ENCODE measurements around the gene TMEM201. TPM values are rescaled to one million over a fixed set of nuclear protein-coding genes. Genes with fewer than 3 reads are reported as not detected.

Gene TMEM201
- total RNA-seq, 3 donors from 2014 or later (not counting 1 experiment from before 2014, with no cell fraction given) = 7.3 to 10.2 (median 8.8) TPM

DNA sequence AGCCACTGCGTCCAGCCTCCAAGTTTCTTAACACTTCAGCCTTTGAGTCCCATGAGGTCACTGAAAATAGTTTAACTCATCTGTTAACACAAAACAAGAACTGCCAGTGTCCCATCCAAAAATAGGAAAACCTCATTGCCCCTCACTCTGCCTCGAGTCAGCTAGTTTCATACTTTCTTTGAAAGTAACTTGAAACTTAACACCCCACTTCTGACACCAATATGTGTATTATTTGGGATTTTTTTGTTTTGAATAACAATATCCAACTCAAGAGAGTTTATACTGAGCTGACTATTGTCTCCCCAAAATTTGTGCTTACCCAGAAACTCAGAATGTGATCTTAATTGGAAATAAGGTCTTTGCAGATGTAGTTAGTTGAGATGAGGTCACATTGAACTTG is 45.9 kb downstream of the TMEM201 start:
- H3K27me3 Mint-ChIP-seq (ENCODE audit: low read depth in 2 of 2) = no peaks in the 10 kb centered on the region
- no peak overlapping the region for H3K27ac ChIP-seq (ENCODE audit: low read length)
- H3K4me3 ChIP-seq (ENCODE audit: low read length) = no peak overlapping the region
- H3K9me3 Mint-ChIP-seq = no peaks in the 10 kb centered on the region
- no peaks in the 10 kb centered on the region for H3K36me3 Mint-ChIP-seq
- peaks cover 10% of the 10 kb centered on the region for H3K36me3 ChIP-seq (ENCODE audit: control insufficient read depth, insufficient read depth, low read length)
- ATAC-seq (no peak), DNase-seq (no peak)
- intact Hi-C loops (cut with micrococcal nuclease) = no loop called here
- no peak overlapping the region for H3K4me3 Mint-ChIP-seq
- no peaks in the 10 kb centered on the region for H3K9me3 ChIP-seq (ENCODE audit: control insufficient read depth, insufficient read depth, low read length)
- TF ChIP-seq CTCF (IDR thresholded peaks at IDR 0.05) = no peak
- WGBS (ENCODE audit: insufficient coverage) = 80% methylated on average over 2 of the region's 2 CpGs
- H3K27ac Mint-ChIP-seq = peak overlapping the region in 1 of 2 donors; percentile 21
- peaks cover 42% of the 10 kb centered on the region for H3K4me1 ChIP-seq (ENCODE audit: control insufficient read depth, insufficient read depth, low read length)
- no peaks in the 10 kb centered on the region for H3K27me3 ChIP-seq (ENCODE audit: control insufficient read depth, insufficient read depth, low read length)
- peaks cover 42 to 43% of the 10 kb centered on the region in 2 donors for H3K4me1 Mint-ChIP-seq

DNA sequence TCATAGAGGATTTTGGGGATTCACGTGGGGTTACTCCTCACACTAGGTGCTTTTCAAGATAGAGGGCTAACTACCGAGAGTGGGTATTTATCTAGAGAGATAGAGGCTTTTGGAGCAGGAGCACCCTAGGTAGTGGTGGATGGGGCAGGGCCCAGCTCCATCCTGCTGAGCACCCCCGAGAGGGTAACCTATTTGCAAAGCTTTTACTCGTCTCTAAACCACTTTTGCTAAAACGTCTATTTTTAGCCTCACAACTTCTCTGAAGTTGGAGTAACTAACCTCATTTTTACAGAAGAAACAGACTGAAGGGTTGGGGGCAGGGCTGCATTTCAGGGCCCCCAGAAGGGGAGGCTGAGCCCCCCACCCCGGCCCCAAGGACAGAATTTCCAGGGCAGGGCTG is 50.5 kb downstream of the TMEM201 start:
- Mint-ChIP-seq H3K9me3 (no peaks in the 10 kb centered on the region), H3K27me3 (ENCODE audit: low read depth in 2 of 2) (no peaks in the 10 kb centered on the region), H3K4me1 (peaks cover 42 to 43% of the 10 kb centered on the region in 2 donors), H3K27ac (peak overlapping the region in 1 of 2 donors; percentile 64), H3K36me3 (no peaks in the 10 kb centered on the region), H3K4me3 (no peak overlapping the region)
- DNase-seq = no peak
- intact Hi-C loops (cut with micrococcal nuclease) = no loop called here
- no peak for ATAC-seq
- no peaks in the 10 kb centered on the region for H3K9me3 ChIP-seq (ENCODE audit: control insufficient read depth, insufficient read depth, low read length)
- 8% methylated on average over 4 of the region's 6 CpGs for WGBS (ENCODE audit: insufficient coverage)
- H3K27me3 ChIP-seq (ENCODE audit: control insufficient read depth, insufficient read depth, low read length) = no peaks in the 10 kb centered on the region
- H3K4me1 ChIP-seq (ENCODE audit: control insufficient read depth, insufficient read depth, low read length) = peaks cover 47% of the 10 kb centered on the region
- H3K36me3 ChIP-seq (ENCODE audit: control insufficient read depth, insufficient read depth, low read length) = peaks cover 17% of the 10 kb centered on the region
- no peak overlapping the region for H3K27ac ChIP-seq (ENCODE audit: low read length)
- no peak overlapping the region for H3K4me3 ChIP-seq (ENCODE audit: low read length)
- no peak for TF ChIP-seq CTCF (IDR thresholded peaks at IDR 0.05)

DNA sequence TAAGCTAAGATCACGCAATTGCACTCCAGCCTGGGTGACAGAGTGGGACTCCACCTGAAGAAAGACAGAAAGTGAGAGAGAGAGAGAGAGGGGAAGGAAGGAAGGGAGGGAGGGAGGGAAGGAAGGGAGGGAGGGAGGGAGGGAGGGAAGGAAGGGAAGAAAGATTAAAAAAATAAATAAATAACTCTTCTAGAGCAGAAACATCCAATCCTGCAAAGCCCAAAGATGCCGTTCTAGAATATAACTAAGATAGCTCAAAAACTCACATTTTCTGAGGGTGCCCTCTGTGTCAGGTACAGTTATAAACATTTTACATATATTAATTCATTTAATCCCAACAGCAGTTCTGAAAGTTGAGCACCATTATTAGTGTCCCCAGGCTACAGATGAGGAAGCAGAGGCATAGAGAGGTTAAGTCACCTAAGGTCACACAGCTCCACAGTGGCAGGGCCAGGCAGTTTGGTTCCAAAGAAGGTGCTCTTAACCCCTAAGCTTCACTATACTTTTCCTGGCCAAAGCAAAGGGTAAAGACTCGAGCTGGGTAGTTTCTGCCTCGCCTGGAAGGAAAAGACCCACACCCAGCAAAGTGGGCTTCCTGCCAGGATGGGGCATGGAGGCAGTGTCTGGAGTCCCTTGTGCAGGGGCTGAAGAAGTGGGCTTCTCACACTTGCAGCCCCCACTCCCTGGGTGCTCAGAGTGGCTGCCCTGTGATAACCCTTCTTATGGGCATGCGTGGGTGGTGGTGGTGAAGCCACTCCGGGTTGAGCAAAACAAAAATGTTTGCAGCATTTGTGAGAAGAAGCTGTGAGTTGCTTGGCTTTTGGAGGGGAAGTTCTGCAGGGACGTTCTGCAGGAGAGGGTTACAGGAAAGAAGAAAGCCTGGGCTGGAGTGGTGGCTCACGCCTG is 54.9 kb downstream of the TMEM201 start:
- ATAC-seq = peak in 2 of 3 donors; percentile 34 to 58
- intact Hi-C loops (cut with micrococcal nuclease) = no loop called here
- H3K27ac ChIP-seq (ENCODE audit: low read length) = peak overlapping the region; percentile 38
- H3K36me3 ChIP-seq (ENCODE audit: control insufficient read depth, insufficient read depth, low read length) = peaks cover 8% of the 10 kb centered on the region
- no peaks in the 10 kb centered on the region for H3K9me3 Mint-ChIP-seq
- 35% methylated on average over 8 of the region's 8 CpGs for WGBS (ENCODE audit: insufficient coverage)
- H3K27me3 Mint-ChIP-seq (ENCODE audit: low read depth in 2 of 2) = no peaks in the 10 kb centered on the region
- no peaks in the 10 kb centered on the region for H3K27me3 ChIP-seq (ENCODE audit: control insufficient read depth, insufficient read depth, low read length)
- TF ChIP-seq CTCF (IDR thresholded peaks at IDR 0.05) = no peak
- H3K4me3 ChIP-seq (ENCODE audit: low read length) = no peak overlapping the region
- H3K4me1 ChIP-seq (ENCODE audit: control insufficient read depth, insufficient read depth, low read length) = peaks cover 53% of the 10 kb centered on the region
- no peak overlapping the region for H3K4me3 Mint-ChIP-seq
- H3K36me3 Mint-ChIP-seq = no peaks in the 10 kb centered on the region
- DNase-seq = peak in 1 of 2 donors; percentile 49
- H3K27ac Mint-ChIP-seq = peak overlapping the region; percentile 51 to 78
- H3K9me3 ChIP-seq (ENCODE audit: control insufficient read depth, insufficient read depth, low read length) = no peaks in the 10 kb centered on the region
- H3K4me1 Mint-ChIP-seq = peaks cover 42 to 43% of the 10 kb centered on the region in 2 donors
